Placental pericyte (primary cell): Measurements from ENCODE around the gene TMEM9B. TPM values are rescaled to one million over a fixed set of nuclear protein-coding genes. Genes with fewer than 3 reads are reported as not detected.

Experiments used
- small RNA-seq: library from RNA; depleted of rRNA; stranded (forward); fragments of <200 nt; gene quantifications from one replicate; pipeline ENCODE3, GENCODE V24; 2012; ENCODE audit warnings: low replicate concordance
- total RNA-seq: library from RNA; depleted of rRNA; stranded (reverse); fragments of >200 nt; gene quantifications from 2 replicates; pipeline ENCODE4 v1.2.3, GENCODE V29; 2012

Gene TMEM9B
- total RNA-seq = 22.5 and 52.3 TPM in 2 replicates

GRCh38 chr11:8964324-8965320 is at the start of gene TMEM9B:
Gene TMEM9B (minus strand): TSS chr11:8964442. CDS start chr11:8964313, 129 bp downstream.

DNA sequence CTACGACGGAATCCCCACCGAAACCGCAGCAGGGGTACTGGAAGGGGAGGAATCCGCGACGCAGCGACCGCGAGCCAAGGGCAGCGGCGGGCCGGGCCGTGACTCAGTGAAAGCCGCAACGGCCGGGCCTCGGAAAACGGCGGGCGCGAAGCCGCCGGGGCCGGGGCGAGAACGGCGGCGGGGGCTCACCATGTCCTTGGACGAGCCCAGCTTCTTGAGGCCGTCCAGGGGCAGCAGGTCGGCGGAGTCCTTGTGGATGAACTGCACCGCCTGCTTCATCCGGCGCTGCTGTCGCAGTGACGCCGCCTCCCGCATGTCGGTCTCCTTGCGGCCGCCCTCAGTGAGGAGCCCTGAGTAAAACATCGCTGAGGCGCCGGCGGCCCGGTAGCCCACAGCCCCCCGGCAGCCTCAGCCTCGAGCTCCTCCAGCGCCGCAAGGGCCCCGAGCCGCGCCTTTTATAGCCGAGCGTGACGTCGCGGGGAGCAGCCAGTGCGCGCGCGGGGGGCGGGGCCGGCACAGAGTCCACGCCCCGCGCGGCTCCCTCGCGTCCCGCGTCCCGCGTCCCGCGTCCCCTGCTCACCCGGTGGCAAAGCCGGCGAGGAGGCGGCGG is 39.4 kb upstream of the TMEM9B start, which contains the start of gene NRIP3:
NRIP3 (minus strand) TSS at position 429 of the 610 bp plus-strand sequence; CDS start at position 363, 66 bp downstream.

GRCh38 chr11:8942518-8943066 is 21.6 kb downstream of the TMEM9B start, which contains the start of gene ASCL3:
Gene ASCL3 (minus strand): TSS chr11:8943016. CDS start chr11:8938161, 4,855 bp downstream.

DNA sequence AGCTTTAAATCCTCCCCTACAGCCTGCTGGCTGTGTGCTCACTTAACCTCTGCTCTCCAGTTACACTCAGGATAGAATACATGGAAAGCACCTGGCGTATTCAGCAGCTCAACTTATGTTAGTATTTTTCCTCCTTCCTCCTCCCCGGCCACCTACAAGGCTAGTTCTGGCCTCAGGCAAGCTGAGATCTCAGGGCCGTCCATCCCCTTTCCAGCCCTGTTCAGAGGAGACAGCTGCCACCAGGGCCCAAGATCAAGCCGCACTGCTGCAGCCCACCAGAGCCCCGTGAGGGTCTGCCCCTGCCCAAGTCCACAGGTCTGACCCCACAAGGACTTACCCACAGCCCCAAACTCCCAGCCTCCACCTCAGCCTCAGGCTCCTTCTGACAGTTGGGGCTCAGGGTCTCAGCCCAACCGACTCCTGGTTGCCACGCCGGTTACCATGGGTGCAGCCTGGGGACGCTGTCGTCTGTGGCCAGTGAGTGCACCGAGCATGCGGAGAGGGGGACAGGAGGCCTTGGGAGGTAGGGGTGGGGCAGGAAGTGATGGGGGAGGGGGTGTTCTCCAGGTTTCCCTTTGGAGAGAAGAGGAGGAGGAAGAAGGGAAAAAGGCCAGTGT is 31.6 kb downstream of the TMEM9B start, which contains the start of gene C11orf16:
C11orf16 (minus strand) TSS at position 384 of the 617 bp plus-strand sequence. CDS start 639 bp downstream, outside the sequence.

DNA sequence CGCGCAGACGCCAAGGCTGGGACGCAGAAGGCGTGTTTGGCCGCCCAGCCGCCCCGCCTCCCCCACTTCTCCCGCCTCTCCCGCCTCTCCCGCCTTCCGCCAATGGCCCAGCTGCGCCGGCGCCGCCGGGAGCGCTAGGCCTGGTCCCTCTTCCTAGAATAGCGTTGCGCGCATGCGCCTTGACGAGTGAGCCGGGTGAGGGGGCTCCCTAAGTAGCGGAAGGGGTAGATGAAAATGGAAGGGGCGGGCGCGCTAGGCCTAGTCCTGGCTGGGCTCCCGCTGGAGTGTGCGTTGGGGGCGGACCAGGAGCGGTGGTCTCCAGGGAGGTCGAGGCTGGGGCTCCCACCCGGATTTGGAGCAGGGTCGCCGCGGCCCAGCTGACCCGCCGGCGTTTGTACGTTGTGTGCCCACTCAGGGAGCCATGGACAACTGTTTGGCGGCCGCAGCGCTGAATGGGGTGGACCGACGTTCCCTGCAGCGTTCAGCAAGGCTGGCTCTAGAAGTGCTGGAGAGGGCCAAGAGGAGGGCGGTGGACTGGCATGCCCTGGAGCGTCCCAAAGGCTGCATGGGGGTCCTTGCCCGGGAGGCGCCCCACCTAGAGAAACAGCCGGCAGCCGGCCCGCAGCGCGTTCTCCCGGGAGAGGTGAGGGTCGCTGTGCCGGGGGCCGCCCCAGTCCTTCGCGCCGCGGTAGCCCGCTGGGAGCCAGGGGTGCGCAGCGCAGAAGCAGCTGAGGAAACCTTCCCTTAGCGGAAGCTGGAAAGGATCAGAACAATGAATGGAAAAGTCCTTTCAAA is 53.0 kb downstream of the TMEM9B start, which contains the start of gene AKIP1:
AKIP1 (plus strand) TSS at position 161 of the 795 bp plus-strand sequence; CDS start at position 422, 261 bp downstream.

Small RNAs within 50 kb of the gene (small RNA-seq; reads per million reads assigned to genes)
- gene RF00019 = not detected

Other genes starting within 250 kb of the TMEM9B start
- 28.7 and 54.8 TPM in 2 replicates for gene AKIP1, start 53.3 kb downstream of the TMEM9B start, total RNA-seq
- not detected in 2 replicates for gene C11orf16, start 31.5 kb downstream of the TMEM9B start, total RNA-seq
- gene ASCL3, start 21.4 kb downstream of the TMEM9B start, total RNA-seq = not detected in 2 replicates
- gene NRIP3, start 39.6 kb upstream of the TMEM9B start, total RNA-seq = 6.1 and 43.1 TPM in 2 replicates
- 0.86 and 2.6 TPM in 2 replicates for gene SCUBE2, start 127.2 kb upstream of the TMEM9B start, total RNA-seq